ENCODE measurements around the gene PEPD.

The PEPD gene

DNA sequence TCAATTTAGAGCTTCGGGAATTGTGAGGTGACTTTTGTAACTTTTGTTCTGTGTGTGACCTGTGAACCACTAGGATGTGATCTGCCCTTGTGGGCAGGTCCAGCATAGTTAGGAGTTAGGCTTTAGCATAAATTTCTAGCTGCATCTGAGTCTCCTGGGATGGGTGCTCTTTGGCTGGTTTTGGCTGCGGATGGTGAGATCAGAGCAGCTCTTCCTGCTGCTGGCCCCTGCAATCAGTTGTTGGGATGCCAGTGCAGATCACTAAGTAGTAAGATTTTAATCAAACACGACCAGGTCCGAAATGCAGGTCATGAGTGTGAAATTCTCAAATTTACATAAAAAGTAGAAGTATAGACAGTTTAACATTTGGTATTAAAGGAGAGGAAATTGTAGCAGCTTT lies 139.6 kb downstream of the PEPD start:
- TF ChIP-seq, protein P1, sequence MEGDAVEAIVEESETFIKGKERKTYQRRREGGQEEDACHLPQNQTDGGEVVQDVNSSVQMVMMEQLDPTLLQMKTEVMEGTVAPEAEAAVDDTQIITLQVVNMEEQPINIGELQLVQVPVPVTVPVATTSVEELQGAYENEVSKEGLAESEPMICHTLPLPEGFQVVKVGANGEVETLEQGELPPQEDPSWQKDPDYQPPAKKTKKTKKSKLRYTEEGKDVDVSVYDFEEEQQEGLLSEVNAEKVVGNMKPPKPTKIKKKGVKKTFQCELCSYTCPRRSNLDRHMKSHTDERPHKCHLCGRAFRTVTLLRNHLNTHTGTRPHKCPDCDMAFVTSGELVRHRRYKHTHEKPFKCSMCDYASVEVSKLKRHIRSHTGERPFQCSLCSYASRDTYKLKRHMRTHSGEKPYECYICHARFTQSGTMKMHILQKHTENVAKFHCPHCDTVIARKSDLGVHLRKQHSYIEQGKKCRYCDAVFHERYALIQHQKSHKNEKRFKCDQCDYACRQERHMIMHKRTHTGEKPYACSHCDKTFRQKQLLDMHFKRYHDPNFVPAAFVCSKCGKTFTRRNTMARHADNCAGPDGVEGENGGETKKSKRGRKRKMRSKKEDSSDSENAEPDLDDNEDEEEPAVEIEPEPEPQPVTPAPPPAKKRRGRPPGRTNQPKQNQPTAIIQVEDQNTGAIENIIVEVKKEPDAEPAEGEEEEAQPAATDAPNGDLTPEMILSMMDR (conservative IDR thresholded peaks at IDR 0.05; ENCODE audit: low read depth): no peak
- no peak for DNase-seq (ENCODE audit: low spot score)
- ChIA-PET CTCF (interaction anchor here (0.6 to 1.5 kb wide), 3 partner anchors 24 to 146 kb away, joined by 3 to 4 read pairs (median 3); no protein-coding TSS in a partner anchor), POLR2A (ENCODE audit: low non-redundant PET) (no interaction called here)
- H3K27ac ChIP-seq: no peak overlapping the region

DNA sequence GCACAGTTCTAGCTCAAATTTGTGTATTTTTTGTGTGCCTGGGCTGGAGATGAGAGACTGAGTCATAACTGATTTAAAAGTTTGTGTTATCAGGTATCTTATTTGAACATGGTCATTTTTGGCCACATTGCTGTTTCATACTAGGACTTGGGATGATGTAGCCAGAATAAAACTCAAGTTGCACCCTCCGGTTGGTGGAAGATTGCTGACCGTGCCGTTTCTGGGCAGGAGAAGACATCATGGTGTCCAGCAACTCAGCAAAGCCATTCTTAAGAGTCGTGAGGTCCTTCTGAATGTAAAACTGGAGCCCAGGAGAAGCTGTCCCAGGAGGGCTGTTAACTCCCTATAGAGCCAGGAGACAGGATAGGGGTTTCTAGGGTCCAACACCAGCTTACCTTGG lies 140.5 kb downstream of the PEPD start:
- CTCF ChIA-PET: interaction anchor here (1.9 kb wide), 1 partner anchor 78 kb away, joined by 8 read pairs; no protein-coding TSS in a partner anchor
- TF ChIP-seq, protein P1 (conservative IDR thresholded peaks at IDR 0.05; ENCODE audit: low read depth): no peak
- no peak for DNase-seq (ENCODE audit: low spot score)
- POLR2A ChIA-PET (ENCODE audit: low non-redundant PET): no interaction called here
- no peak overlapping the region for H3K27ac ChIP-seq

DNA sequence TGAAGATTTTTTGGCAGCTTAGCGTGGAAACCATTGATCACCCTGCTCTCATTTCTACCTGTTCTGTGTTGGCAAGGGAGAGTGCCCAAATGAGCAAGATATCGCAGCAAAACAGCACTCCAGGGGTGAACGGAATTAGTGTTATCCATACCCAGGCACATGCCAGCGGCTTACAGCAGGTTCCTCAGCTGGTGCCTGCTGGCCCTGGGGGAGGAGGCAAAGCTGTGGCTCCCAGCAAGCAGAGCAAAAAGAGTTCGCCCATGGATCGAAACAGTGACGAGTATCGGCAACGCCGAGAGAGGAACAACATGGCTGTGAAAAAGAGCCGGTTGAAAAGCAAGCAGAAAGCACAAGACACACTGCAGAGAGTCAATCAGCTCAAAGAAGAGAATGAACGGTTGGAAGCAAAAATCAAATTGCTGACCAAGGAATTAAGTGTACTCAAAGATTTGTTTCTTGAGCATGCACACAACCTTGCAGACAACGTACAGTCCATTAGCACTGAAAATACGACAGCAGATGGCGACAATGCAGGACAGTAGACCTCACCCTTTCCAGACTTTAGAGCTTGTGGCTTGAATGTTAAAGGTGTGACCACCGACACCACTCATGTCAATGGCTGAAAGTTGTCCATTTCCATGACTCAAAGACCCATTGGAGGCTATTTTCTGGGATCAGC lies 142.3 kb downstream of the PEPD start:
- no peak for DNase-seq (ENCODE audit: low spot score)
- TF ChIP-seq, protein P1 (conservative IDR thresholded peaks at IDR 0.05; ENCODE audit: low read depth): no peak
- ChIA-PET CTCF (interaction anchor here (0.5 to 1.9 kb wide), 3 partner anchors 76 to 398 kb away, joined by 3 to 8 read pairs (median 3); no protein-coding TSS in a partner anchor), POLR2A (ENCODE audit: low non-redundant PET) (interaction anchor here (0.5 kb wide), 1 partner anchor 76 kb away, joined by 3 read pairs; no protein-coding TSS in a partner anchor)
- no peak overlapping the region for H3K27ac ChIP-seq

DNA sequence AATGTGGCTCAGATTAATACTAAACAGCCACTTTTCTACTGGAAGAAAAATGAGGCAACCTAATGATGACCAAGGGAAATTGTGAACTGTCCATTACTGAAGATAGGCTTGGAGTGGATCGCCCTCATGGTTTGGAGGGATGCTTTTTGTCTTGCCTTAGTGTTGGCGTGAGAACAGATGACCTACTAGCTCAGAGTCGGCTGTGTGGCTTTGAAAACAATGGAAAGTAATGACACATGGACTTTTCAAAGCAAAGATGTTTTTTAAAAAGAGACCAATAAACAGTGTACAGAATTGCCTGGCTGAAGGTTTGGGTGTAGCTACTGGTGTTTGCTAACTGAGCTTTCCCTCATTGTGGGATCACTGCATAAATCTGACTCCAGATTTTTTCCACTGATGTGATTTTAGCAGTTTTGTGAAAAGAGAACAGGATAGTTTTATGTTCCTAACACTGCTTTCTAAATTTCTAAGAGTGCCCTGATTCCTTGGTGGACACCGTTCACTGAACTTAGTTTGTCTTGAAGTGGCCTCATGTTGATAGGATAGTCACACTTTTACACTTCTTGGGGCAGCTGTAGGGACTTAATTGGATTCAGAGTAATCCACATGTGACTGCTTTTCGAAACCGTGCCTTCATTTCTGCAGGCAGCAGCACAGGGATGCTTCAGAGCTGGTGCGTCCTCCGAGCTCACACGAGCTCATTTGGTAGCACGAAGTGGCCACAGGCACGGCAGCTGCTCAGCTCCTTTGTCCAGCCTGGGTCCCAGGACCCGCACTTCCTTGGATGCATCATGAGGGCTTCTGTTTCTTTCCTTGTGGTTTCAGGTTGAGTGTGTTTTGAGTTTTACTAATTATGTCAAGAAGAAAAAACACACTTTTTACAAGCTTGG lies 143.8 kb downstream of the PEPD start:
- TF ChIP-seq, protein P1 (conservative IDR thresholded peaks at IDR 0.05; ENCODE audit: low read depth): no peak
- DNase-seq (ENCODE audit: low spot score): no peak
- POLR2A ChIA-PET (ENCODE audit: low non-redundant PET): interaction anchor here (0.9 kb wide), 1 partner anchor 129 kb away, joined by 4 read pairs; no protein-coding TSS in a partner anchor
- H3K27ac ChIP-seq: no peak overlapping the region
- CTCF ChIA-PET: interaction anchor here (0.7 to 1.6 kb wide), 3 partner anchors 29 to 135 kb away, joined by 3 to 5 read pairs (median 3); partner anchors contain the start of gene CEBPA

- peak; percentile 59 for DNase-seq (ENCODE audit: low spot score)
- POLR2A ChIA-PET (ENCODE audit: low non-redundant PET): interaction anchor here (0.9 kb wide), 1 partner anchor 128 kb away, joined by 4 read pairs; no protein-coding TSS in a partner anchor
- no peak overlapping the region for H3K27ac ChIP-seq
- CTCF ChIA-PET: interaction anchor here (1.6 kb wide), 1 partner anchor 75 kb away, joined by 5 read pairs; the partner anchor contains the start of gene CEBPA
- TF ChIP-seq, protein P1 (conservative IDR thresholded peaks at IDR 0.05; ENCODE audit: low read depth): no peak
Measured at GRCh38 chr19:33376941-33377557, 144.5 kb downstream of the PEPD start.
